H7 (cell line): ENCODE measurements around the gene KIRREL1. TPM values are rescaled to one million over a fixed set of nuclear protein-coding genes. Genes with fewer than 3 reads are reported as not detected.

ENCODE experiments used
- DNase-seq: peaks from one replicate; pipeline ENCODE4 v3.0.0; 2012
- H3K27me3 ChIP-seq: 2 replicates; pipeline ENCODE4 v1.6.0; 2011; ENCODE audit warnings: mild to moderate bottlenecking, low read length; ENCODE audit not compliant: control insufficient read depth, insufficient read depth
- H3K36me3 ChIP-seq: replicated peaks from 2 replicates; pipeline ENCODE4 v1.5.1; 2011; ENCODE audit warnings: low read length; ENCODE audit not compliant: control insufficient read depth, insufficient read depth
- H3K4me3 ChIP-seq: 2 replicates; pipeline ENCODE4 v1.5.1; 2011; ENCODE audit warnings: low read depth, mild to moderate bottlenecking, control low read depth, low read length, moderate library complexity; ENCODE audit not compliant: insufficient read depth
- total RNA-seq: library from RNA; depleted of rRNA; stranded (reverse); fragments of >200 nt; shearing (Covaris generic); gene quantifications from 2 replicates; pipeline ENCODE4 v1.2.3, GENCODE V29; 2014

KIRREL1 gene
- total RNA-seq, 1 experiment from 2014 or later = 56.5 TPM

DNA sequence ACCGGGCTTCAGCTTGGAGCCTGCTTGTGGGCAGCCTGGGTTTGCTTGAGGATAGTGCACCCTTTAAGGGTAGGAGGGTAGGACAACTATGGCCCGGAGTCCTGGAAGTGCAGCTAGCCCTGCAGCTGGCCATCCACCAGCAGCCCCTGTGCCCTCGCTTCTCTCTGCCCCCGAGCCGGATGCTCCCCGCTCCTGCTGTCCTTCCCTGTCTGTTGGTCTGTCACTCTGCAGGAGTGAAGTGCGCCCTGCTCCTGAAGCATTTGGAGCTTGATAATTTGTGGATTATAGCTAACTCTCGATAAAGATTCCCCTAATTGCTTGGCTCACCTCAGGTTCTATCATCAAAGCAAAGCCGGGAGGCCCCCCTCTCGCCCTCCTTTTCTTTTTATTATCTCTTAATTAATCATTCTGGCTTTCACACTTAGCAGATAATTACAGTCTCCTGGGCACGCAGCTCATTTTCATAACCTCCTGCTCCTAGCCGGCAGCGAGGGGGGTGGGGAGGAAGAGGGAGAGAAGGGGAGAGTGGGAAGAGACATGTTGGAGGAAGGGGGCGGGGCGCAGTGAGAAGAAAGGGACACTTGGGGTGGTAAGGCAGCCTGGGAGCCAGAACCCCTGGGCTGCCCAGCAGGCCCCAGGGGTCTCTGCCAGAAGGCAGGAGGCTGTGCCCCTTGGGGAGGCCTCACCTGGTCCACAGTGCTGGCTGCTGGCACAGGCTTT is 14.4 kb downstream of the KIRREL1 start:
- DNase-seq = peak; percentile 46
- Histone ChIP-seq H3K4me3 (no peak overlapping the region), H3K36me3 (no peaks in the 10 kb centered on the region), H3K27me3 (no peaks in the 10 kb centered on the region)

DNA sequence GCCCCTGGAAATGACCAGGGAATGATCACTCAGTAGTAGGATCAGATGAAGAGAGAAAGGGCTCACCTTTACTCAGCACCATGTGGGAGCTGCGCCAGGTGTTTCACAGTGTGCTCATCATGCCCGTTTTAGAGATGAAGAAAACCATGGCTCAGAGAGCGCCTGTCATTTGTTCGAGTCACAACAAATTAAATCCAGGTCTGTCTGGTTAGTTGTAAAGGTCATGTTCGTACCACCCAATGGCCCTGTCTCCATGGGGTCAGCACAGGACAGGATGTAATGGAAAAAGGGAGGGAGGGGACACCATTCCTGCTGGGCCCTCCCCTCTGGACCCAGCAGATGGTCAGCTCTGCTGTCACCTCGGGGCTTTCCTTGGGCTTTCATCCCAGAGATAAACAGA is 15.2 kb downstream of the KIRREL1 start:
- DNase-seq = no peak
- H3K4me3 ChIP-seq = no peak overlapping the region
- H3K36me3 ChIP-seq = no peaks in the 10 kb centered on the region
- no peaks in the 10 kb centered on the region for H3K27me3 ChIP-seq

DNA sequence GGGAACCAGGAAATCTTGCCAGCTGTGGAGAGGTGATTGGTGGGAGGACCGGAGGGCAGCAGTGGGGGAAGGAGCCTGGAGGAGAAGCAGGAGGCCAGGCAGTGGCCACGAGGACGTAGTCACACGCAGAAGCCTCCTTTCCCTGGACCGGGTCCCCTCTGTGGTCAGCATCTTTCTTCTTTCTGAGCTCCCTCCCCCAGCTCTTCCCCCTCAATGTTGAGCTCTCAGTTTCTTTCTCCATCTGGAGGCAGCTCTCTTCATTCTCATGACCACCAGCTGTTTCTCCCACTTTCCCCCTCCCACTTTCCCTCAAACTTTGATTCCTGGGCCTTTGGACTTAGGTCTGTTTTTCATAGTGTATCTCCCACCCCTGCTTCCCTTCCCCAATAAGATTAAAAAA is 18.3 kb downstream of the KIRREL1 start:
- Histone ChIP-seq H3K27me3 (no peaks in the 10 kb centered on the region), H3K36me3 (no peaks in the 10 kb centered on the region), H3K4me3 (no peak overlapping the region)
- DNase-seq = no peak

DNA sequence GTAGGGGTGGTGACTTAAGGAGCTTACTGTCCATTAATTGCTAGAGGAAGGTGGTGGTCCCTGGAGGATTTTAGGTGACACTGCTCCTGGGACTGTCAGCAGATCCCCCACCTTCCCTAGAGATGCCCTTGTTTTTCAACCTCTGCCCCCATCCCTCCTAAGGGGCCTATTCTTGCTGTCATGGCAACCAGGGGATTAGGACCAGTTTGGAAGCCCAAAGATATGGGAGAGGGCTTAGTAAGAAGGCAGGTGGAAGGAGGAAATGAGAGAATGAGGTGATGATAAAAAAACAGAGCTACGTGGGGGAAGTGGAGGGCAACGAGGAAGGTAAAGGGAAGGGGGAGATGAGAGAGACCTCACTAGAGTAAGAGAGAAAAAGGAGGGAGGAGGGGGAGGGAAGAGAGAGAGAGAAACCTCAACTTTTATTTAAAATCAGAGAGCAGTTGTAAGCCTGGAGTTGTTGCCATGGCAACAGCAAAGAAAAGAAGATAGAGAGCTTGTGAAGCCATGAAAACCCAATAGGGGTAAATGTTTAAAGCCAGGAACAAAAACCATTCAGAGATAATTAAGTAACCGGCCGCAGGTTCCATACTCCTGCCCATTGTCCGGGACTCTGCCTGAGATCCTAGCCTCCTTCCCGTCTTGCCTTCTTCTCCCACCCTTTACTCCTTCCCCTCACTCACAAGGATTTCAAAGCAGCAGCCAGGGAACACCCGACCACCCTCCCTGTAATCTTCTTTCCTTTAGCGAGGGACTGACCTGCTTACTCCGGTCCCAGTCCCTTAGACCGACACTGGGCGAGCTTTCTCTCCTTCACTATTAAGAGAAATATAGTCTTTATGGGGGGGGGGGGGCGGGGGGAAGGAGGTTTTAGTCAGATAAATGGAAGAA is 20.6 kb downstream of the KIRREL1 start:
- H3K4me3 ChIP-seq = no peak overlapping the region
- no peaks in the 10 kb centered on the region for H3K27me3 ChIP-seq
- DNase-seq = peak; percentile 36
- H3K36me3 ChIP-seq = no peaks in the 10 kb centered on the region

DNA sequence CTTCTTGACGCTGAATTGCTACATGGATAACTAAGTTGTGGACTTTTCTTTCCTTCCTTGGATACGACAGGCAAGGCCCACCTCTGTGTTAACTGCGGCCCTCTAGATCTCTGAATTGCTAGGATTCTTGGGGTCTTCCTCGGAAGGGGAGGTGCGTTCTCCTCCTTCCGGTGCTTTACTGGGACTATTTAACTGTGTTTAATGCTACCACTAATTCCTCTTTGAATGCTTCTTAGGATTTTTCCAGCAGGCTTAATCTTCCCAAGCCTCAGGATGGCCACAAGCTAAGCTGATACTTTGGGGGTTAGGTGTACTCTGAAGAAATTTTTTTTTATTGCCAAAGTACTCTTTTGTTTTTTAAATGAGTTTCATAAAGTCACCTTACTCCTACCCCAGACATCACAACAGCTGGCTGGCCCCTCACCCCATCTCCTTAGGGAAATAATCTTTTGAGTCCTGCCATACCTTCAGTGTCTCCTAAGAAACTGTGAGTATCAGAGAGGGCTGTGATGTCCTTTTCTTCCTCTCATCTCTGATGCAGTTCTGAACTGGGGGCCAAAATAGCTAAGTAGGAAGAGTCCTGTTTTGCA is 21.4 kb downstream of the KIRREL1 start:
- Histone ChIP-seq H3K27me3 (no peaks in the 10 kb centered on the region), H3K4me3 (no peak overlapping the region), H3K36me3 (no peaks in the 10 kb centered on the region)
- no peak for DNase-seq

DNA sequence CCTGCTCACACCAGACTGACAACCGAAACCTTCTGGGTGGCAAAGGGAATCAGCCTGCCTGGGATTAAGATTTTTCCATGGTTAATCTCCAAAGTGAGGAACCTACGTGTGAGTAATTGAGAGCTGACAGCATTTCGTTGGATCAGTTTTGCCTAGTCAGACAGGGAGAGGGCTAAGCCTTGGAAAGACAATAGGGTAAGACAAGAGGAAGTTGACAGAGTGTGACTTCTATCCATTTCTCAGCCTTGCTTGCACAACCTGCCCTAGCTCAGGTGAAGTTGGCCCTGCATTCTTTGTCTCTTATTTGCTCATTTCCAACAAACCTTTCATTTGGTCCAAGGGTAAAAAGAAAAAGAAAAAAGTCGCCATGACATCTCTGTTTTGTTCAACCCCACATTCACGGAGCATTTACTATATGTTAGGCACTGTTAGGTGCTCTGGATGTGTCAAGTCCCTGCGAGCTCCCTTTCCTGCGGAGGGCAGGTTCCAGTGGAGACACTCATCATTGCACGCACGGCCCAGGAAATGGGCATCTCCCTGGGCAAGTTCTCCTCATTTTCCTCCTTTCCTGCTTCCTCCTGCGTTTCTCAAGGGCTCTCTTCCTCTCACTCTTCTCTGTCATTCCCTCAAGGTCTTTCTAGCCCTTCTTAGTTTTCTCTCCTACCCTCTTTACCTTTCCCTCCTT is 23.3 kb downstream of the KIRREL1 start:
- Histone ChIP-seq H3K36me3 (no peaks in the 10 kb centered on the region), H3K27me3 (no peaks in the 10 kb centered on the region), H3K4me3 (no peak overlapping the region)
- no peak for DNase-seq

DNA sequence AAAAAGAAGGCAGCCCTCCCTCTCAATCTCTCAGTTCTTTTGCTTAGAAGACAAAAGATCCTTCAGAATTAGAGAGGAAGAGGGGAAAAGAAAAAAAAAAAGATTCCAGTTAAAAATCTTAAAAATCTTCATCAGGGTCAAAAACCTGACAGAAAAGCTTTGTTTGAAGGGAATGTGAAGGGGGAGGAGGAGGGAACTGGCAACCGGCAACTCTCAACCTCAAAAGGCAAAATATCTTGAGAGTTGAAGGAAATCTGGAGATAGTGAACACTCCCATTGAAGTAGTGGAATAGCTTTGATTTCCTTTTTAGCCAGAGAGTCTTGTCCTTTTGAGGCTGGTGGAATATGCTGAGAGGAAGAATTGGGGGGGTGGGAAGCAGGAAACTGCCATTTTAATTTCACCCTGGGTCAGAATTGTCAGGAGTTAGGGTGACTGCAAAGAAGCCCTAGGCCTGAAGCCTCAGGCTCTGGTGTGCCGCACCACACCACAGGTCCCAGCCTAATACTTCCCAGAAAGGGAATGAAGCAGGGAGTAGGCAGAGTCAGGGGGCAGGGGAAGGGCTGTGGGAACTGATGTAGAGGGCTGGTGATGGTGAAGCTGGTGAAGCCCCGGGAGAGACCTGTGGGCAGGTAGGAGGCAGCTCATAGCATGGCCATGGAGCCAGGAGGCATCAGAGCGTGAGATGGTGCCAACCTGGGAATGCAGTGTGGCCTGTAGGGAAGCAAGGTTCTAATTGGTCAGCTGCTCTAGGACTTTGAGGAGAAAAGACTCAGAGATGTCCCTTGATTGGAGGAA is 24.6 kb downstream of the KIRREL1 start:
- no peaks in the 10 kb centered on the region for H3K27me3 ChIP-seq
- no peak for DNase-seq
- no peaks in the 10 kb centered on the region for H3K36me3 ChIP-seq

DNA sequence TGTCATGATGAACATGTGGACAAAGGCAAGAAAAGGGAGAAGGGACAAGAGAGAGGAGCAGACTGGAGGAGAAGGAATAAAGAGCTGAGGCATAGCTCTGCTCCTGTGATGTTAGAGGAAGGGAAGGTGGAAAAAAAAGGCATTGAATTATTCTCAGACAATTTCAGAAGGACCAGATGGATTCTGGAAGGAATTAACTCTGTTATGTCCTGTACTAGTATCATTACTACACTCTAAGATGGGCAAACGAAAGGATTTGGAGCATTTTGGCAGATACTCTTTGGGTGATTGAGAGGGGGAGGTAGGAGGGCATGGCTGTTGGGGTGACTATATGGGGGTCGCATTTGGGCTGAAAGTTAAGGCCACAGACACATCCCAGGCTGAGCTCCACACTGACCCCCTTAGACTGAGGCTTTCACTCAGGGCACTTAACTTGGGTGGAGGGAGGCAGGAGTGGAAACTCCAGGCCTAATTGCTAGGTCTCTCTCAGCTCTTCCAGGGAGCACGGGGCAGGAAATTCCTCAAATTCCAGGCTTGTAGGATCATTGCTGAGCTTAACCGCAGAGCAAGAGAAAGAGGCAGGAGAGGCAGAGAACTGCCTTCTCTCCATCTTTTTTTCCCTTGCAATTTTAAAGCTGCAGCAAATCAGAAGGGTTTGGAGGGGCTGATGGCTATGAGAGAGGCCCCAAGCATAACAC is 25.9 kb downstream of the KIRREL1 start:
- H3K36me3 ChIP-seq = no peaks in the 10 kb centered on the region
- H3K4me3 ChIP-seq = no peak overlapping the region
- no peaks in the 10 kb centered on the region for H3K27me3 ChIP-seq
- DNase-seq = peak; percentile 53

More for the DNA sequence above, 24.6 kb downstream of the KIRREL1 start:
- no peak overlapping the region for H3K4me3 ChIP-seq

DNA sequence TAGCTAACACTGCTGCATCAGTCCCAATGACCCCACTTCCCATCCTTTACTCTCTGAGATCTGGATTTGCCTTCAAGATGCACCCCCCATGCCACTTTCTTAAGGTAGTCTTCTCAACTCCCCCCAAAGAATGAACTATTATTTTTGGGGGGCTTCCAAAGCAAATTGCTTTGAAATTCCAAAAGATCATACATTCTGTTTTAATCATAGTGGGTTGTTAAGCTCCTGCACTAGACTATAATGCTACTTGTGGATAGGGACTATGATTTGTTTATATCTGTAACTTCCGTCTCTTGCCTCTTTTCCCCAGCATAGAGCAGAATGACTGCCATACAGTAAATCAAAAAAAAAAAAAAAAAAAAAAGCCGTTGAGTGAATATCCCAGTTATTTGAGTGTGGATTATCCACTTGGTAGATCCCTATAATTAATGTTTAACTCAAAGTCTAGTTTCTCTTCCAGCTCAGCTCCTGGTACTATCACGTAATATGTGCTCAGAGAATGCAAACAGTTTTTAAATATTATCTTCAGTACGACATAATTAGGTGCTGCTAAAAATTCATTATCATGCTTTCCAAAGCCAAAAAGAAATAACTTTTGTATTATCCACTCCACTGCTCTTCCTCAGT is 26.9 kb downstream of the KIRREL1 start:
- H3K36me3 ChIP-seq = no peaks in the 10 kb centered on the region
- no peaks in the 10 kb centered on the region for H3K27me3 ChIP-seq
- no peak overlapping the region for H3K4me3 ChIP-seq

DNA sequence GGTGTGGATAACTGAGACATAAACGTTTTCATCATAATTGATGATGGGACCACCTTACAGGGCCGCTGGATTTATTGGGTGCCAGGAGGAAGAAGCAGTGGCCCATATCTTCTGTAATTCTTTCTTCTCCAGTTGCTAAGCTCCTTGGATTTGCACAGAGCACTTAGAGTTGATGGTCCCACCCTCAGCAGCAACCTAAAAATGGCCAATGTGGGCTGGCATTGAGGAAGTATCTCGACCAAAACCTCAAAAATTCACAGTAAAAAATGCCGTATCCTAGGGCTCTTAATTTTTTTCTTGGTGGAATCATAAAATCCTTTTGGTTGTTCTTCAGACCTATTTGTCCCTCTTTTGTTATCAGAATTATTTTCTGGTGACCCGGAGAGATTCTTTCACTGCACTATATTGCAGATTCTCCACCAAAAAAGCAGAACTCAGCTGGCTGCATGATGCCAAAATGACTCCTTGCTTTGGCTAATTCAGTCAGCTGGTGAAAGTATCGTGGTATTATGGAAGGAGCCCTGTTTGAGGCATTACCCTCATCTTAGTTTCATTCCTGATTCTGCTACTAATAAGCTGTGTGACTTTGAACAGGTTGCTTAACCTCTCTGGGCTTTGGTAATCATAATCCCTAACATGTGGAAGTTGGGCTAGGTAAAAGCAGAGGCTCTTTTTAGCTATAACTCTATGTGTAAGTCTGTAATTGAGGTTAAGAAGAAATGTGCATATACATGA is 27.6 kb downstream of the KIRREL1 start:
- Histone ChIP-seq H3K27me3 (no peaks in the 10 kb centered on the region), H3K36me3 (no peaks in the 10 kb centered on the region), H3K4me3 (no peak overlapping the region)
- no peak for DNase-seq

More for the DNA sequence above, 26.9 kb downstream of the KIRREL1 start:
- DNase-seq = no peak

DNA sequence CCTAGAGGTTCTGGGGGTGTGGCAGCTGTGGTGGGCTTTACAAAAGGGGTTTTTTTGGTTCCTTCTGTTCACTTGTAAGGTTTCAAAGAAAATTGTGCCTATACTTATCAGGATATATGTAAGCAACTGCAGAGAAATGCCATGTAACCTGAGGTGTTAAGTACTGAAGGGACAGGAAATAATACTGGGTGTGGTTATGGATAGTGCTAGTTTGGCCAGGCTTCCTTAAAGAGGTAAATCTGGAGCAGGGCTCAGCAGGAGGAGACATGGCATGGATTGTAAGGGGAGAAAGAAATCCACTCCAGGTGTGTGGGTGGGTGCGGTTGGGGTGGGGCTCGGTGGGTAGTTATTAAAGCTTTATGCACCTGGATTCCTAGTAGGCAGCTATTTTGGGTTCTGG is 28.3 kb downstream of the KIRREL1 start:
- Histone ChIP-seq H3K4me3 (no peak overlapping the region), H3K27me3 (no peaks in the 10 kb centered on the region), H3K36me3 (no peaks in the 10 kb centered on the region)
- no peak for DNase-seq

DNA sequence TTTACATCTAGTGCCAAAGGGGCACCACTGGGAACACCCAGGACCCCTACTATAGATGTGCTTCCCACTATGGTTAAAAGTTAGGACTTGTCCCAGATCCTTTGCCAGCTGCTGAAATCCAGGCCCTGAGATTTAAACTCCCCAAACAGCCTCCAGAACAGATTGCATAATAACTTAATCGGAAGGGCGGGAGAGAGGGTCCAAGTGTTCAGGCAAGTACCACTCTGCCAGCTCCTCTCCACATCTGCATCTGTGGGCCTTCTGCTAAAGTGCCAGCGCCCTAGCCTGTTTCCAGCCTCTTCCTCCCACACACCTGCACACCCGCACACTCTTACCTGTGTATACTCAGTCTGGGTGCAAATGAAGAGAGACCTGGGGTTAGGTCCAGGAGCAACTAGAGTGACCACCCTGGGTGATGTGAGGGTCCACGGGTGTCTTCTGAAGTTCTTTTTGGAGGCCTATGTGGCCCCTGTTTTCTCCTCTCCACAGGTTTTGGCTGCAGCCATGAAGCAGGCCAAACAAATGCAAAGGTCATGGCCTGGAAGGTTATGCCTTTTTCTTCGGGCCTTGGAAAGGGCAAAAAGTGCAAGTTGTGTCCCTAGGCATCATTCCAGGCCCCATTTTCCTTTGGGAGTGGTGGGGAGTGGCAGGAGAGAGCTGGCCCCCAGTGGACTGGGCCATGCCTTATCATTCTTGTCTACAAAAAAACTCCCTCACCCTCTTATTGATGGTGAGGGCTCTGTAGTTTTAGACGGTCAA is 29.3 kb downstream of the KIRREL1 start:
- no peaks in the 10 kb centered on the region for H3K36me3 ChIP-seq
- no peak overlapping the region for H3K4me3 ChIP-seq
- H3K27me3 ChIP-seq = no peaks in the 10 kb centered on the region
- DNase-seq = no peak
